Stimulated activated memory B cell treated with anti-CD40 and anti-IgM and Interleukin-4, amounts not matched to agents 10 μg/mL and 1 μg/mL and 100 μg/mL, for 72 hours (primary cell): ENCODE measurements around the gene MACROD2.
A peak's percentile ranks its signal among the peaks of the same experiment; 100 is the strongest.
"Not testable (repeated sequence)": the region's sequence is repeated elsewhere in the genome, so short reads cannot be mapped to it uniquely, and the experiment has no call there.

Source experiments
- ATAC-seq: fragments of 150-1000 bp; cut with Tn5 transposase; 2 replicates; pipeline ENCODE4 v1.10.0; 2021
- H3K27ac Mint-ChIP-seq: one replicate; pipeline ENCODE4 v1.8.0; 2022; ENCODE audit warnings: mild to moderate bottlenecking, mixed read lengths
- H3K27me3 Mint-ChIP-seq: one replicate; pipeline ENCODE4 v1.8.0; 2022; ENCODE audit warnings: mixed read lengths
- H3K36me3 Mint-ChIP-seq: one replicate; pipeline ENCODE4 v1.8.0; 2022; ENCODE audit warnings: mixed read lengths
- H3K4me1 Mint-ChIP-seq: one replicate; pipeline ENCODE4 v1.8.0; 2022; ENCODE audit warnings: mixed read lengths
- H3K4me3 Mint-ChIP-seq: one replicate; pipeline ENCODE4 v1.8.0; 2022; ENCODE audit warnings: mild to moderate bottlenecking, moderate library complexity, mixed read lengths
- H3K9me3 Mint-ChIP-seq: one replicate; pipeline ENCODE4 v1.8.0; 2022; ENCODE audit warnings: mixed read lengths

Gene MACROD2

DNA sequence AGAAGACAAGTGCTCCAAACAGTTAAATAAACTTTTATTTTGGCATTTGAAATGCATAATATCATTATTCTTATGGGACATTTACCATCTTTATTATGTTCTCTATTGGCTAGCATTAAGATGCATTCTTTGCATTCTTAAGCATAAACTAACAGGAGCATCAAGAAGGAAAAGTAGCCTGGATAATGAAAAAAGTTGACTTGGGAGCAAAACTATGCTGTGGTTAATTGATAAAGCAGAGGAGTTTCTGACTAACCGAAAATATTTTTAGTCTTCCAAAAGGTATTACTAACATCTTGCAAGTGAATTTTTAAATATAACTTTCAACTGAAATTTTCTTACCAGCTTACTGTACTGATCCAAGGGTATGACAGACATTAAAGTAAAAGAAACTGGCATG is 201.8 kb downstream of the MACROD2 start:
- Mint-ChIP-seq H3K36me3 (no peaks in the 10 kb centered on the region), H3K27ac (no peak overlapping the region), H3K4me1 (no peaks in the 10 kb centered on the region)

DNA sequence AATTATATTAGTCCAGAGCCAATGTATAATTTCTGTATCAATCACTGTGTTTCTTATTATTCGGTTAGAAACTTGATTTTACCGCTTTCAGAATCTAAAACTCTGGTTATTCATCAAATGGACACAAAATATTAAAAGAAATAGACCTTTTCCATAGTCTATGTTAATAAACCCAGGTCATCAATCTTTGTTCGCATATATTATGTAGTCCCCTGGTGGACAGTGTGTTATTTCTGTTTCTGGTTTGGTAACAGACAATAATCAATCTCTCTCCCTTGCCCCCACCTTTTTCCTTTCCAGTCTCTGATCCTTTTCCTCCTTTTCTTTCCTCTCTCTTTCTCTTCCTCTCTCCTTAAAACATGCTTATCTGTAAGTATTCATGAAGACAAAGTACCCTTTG is 203.1 kb downstream of the MACROD2 start:
- H3K4me1 Mint-ChIP-seq: no peaks in the 10 kb centered on the region
- H3K4me3 Mint-ChIP-seq: no peak overlapping the region
- ATAC-seq: no peak
- no peaks in the 10 kb centered on the region for H3K36me3 Mint-ChIP-seq
- H3K27ac Mint-ChIP-seq: no peak overlapping the region
- H3K9me3 Mint-ChIP-seq: peaks cover 4% of the 10 kb centered on the region
- H3K27me3 Mint-ChIP-seq: no peaks in the 10 kb centered on the region

More for the DNA sequence above, 201.8 kb downstream of the MACROD2 start:
- ATAC-seq: no peak
- no peak overlapping the region for H3K4me3 Mint-ChIP-seq
- H3K27me3 Mint-ChIP-seq: no peaks in the 10 kb centered on the region
- H3K9me3 Mint-ChIP-seq: peaks cover 2% of the 10 kb centered on the region

DNA sequence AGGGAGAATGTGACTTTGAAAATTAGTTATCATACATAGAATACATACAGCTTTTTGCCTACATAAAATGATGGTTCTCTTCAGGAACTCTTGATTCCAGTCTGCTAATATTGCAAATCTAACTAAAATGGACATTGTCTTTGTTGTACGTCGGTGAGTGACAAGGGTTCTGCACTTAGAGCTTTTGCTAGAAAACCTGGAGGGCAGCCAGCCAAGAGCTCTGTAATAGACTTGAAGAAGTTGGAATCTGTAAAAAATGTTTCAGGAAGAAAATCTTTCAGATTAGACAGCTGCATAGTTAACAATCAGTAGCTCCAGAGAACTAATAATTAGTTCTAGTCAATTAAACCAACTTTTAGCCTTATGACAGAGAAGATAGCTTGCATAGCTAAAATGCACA is 203.8 kb downstream of the MACROD2 start:
- no peak for ATAC-seq
- H3K4me1 Mint-ChIP-seq: no peaks in the 10 kb centered on the region
- H3K9me3 Mint-ChIP-seq: peaks cover 6% of the 10 kb centered on the region
- H3K36me3 Mint-ChIP-seq: no peaks in the 10 kb centered on the region
- H3K27ac Mint-ChIP-seq: no peak overlapping the region
- H3K27me3 Mint-ChIP-seq: no peaks in the 10 kb centered on the region
- no peak overlapping the region for H3K4me3 Mint-ChIP-seq

DNA sequence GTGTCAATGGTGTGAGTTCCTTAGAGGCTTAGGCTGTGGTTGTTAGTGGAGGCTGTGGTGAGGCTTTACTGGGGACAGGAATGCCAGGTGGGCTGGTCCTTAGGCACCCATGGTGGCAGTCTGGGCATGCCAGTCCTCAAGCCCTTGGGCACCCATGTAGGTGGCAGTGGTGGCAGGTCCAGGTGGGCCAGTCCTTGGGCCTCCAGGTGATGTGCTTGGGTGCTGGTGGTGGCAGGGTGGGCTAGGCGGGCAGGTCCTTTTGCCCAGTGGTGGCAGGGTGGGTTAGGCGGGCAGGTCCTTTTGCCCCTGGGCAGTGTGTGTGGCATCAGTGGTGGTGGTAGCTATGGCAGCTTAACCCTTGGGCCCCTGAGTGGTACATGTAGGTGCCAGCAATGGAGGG is 208.3 kb downstream of the MACROD2 start:
- ATAC-seq: peak; percentile 49
- Mint-ChIP-seq H3K27me3 (no peaks in the 10 kb centered on the region), H3K27ac (no peak overlapping the region), H3K4me1 (no peaks in the 10 kb centered on the region), H3K9me3 (peaks cover 6% of the 10 kb centered on the region), H3K36me3 (no peaks in the 10 kb centered on the region), H3K4me3 (no peak overlapping the region)

DNA sequence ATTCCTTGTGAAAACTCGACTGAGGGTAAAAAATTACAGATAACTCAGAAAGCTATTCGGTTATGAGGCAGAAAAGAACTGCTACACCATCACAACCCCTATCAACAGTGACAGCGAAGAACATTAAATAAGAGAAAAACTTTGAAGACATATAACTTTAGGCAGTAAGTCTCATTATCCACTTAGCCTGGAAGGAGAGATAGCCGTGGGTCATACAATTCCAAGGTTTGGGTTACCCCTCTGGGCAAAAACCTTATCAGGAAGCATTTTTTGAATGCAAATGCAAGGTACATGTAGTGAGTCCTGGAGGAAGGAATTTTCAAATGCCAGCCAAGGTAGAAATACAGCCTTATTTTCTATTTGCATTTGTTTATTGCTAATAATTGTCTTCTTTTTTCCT is 212.3 kb downstream of the MACROD2 start:
- no peaks in the 10 kb centered on the region for H3K4me1 Mint-ChIP-seq

DNA sequence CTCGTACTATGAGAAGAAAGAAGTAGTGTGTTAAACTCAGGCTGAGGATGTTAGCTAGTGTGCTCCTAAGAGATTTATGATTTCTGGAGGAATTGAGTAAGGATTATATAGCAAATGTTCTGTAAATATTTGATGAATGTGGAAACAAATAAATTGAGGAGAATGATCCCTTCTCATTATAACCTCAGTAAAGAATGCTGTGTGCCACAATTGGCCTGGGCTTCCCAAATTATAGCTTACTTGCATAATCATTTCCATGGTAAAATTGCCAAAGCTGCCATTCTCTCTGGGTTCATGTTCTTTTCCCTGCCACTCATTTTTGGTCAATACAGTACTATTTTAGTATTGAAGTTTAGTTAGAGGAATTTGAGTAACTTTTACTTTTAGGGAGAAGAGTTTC is 213.6 kb downstream of the MACROD2 start:
- no peak overlapping the region for H3K27ac Mint-ChIP-seq
- no peaks in the 10 kb centered on the region for H3K4me1 Mint-ChIP-seq
- H3K9me3 Mint-ChIP-seq: no peaks in the 10 kb centered on the region
- H3K27me3 Mint-ChIP-seq: no peaks in the 10 kb centered on the region
- H3K4me3 Mint-ChIP-seq: no peak overlapping the region
- ATAC-seq: no peak
- H3K36me3 Mint-ChIP-seq: no peaks in the 10 kb centered on the region

More for the DNA sequence above, 212.3 kb downstream of the MACROD2 start:
- ATAC-seq: no peak
- Mint-ChIP-seq H3K27me3 (no peaks in the 10 kb centered on the region), H3K9me3 (peaks cover 6% of the 10 kb centered on the region), H3K27ac (no peak overlapping the region), H3K4me3 (no peak overlapping the region), H3K36me3 (no peaks in the 10 kb centered on the region)

DNA sequence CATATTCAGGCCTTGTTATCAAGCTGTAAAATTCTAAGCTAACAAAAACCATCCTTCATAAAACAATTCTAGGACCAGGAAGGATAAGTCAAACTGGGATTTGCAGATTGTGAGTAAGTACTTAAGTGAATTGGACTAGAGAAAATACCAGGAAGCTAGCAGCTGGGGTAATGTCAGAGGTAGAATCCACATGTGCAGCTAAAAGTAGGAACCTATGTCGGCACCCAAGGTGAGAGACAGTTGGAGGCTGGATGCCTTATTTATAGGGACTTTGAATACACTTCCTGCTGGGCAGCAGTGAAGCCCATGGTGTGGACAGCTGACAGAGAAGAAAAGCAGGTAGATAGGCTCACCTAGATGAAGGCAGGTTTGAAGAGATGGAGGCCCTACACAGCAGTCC is 214.8 kb downstream of the MACROD2 start:
- Mint-ChIP-seq H3K9me3 (peaks cover 3% of the 10 kb centered on the region), H3K27me3 (no peaks in the 10 kb centered on the region), H3K36me3 (no peaks in the 10 kb centered on the region), H3K4me1 (no peaks in the 10 kb centered on the region), H3K27ac (no peak overlapping the region), H3K4me3 (no peak overlapping the region)
- no peak for ATAC-seq

DNA sequence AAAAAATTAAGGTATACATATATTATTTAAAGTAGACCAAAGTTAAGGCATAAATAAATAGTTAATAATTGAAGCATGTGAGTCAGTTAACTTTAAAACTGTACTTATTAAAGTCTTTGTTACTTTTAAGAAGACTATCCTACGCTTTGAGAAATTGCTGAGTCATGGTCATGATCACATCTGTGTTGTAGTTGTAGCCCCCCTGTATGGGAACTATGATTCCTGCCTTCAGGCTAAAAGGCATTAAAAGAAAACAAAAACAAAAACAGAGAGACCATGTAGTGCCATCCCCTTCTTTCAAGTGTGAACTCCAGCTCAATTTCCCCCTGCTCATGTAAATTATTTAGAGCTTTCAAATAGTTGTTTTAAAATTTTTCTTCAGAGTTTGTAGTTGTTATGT is 218.7 kb downstream of the MACROD2 start:
- no peaks in the 10 kb centered on the region for H3K36me3 Mint-ChIP-seq
- H3K27me3 Mint-ChIP-seq: no peaks in the 10 kb centered on the region
- peaks cover 6% of the 10 kb centered on the region for H3K9me3 Mint-ChIP-seq
- no peak for ATAC-seq
- no peak overlapping the region for H3K4me3 Mint-ChIP-seq
- no peaks in the 10 kb centered on the region for H3K4me1 Mint-ChIP-seq
- no peak overlapping the region for H3K27ac Mint-ChIP-seq

DNA sequence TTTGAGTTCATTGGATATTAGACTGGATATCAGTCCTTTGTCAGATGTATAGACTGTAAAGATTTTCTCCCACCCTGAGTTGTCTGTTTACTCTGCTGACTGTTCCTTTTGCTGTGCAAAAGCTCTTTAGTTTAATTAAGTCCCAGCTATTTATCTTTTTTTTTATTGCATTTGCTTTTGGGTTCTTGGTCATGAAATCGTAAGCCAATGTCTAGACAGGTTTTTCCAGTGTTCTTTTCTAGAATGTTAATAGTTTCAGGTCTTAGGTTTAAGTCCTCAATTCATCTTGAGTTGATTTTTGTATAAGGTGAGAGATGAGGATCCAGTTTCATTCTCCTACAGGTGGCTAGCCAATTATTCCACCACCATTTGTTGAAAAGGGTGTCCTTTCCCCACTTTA is 220.6 kb downstream of the MACROD2 start:
- H3K27me3 Mint-ChIP-seq, H3K27ac Mint-ChIP-seq, H3K36me3 Mint-ChIP-seq, H3K4me1 Mint-ChIP-seq, H3K4me3 Mint-ChIP-seq, ATAC-seq, H3K9me3 Mint-ChIP-seq: not testable (repeated sequence)

DNA sequence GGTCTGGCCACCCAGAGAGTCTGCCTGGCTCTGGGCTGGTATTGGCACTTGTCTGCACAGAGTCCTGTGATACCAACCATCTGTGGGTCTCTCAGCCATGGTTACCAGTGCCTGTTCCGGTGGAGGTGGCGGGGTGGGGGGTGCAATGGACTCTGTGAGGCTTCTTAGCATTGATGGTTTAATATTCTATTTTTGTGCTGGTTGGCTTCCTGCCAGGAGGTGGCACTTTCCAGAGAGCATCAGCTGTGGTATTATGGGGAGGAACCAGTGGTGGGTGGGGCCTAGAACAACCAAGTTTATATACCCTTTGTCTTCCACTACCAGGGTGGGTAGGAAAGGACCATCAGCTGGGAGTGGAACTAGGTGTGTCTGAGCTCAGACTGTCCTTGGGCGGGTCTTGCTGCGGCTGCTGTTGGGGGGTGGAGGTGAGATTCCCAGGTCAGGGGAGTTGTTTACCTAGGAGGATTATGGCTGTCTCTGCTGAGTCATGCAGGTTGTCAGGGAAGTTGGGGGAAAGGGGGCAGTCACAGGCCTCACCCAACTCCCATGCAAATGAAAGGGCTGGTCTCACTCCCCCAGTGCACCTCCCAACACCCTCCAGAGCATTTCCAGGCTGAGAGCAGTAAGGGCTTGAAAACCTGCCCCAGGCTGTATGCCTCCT is 224.6 kb downstream of the MACROD2 start:
- H3K27me3 Mint-ChIP-seq: no peaks in the 10 kb centered on the region
- H3K4me1 Mint-ChIP-seq: no peaks in the 10 kb centered on the region
- no peak overlapping the region for H3K4me3 Mint-ChIP-seq
- no peaks in the 10 kb centered on the region for H3K36me3 Mint-ChIP-seq
- H3K27ac Mint-ChIP-seq: no peak overlapping the region
- no peak for ATAC-seq
- peaks cover 3% of the 10 kb centered on the region for H3K9me3 Mint-ChIP-seq

DNA sequence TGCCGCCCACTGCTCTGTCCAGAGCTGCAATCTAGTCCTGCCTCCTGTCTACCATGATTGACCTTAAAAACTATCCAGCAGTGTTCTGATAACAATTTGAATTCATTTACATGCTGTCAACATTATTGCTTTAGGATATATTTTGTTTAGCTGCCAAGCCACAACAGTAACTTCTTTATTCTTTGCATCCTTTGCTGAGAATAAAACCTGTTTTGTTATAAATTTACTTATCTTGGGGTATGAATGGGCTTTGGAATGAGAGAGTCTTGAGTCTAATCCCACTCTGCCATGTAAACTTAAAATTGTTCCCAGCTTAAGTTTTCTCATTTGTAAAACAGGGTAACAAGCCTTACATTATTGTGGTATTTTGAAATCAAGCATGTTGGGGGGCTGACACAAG is 225.7 kb downstream of the MACROD2 start:
- Mint-ChIP-seq H3K9me3 (peaks cover 3% of the 10 kb centered on the region), H3K27ac (no peak overlapping the region), H3K4me1 (no peaks in the 10 kb centered on the region), H3K4me3 (no peak overlapping the region), H3K36me3 (no peaks in the 10 kb centered on the region), H3K27me3 (no peaks in the 10 kb centered on the region)
- no peak for ATAC-seq

DNA sequence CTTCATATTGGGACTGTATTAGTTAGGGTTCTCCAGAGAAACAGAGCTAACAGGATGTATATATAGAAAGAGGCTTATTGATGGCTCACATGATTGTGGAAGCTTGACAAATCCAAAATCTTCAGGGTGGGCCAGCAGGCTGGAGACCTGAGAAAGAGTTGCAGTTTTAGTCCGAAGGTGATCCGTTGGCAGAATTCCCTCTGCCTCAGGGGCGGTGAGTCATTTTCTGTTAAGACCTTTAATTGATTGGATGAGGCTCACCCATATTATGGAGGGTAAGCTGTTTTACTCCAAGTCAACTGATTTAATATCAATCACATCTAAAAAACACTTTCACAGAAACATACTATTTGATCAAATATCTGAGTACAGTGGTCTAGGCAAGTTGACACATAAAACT is 228.5 kb downstream of the MACROD2 start:
- Mint-ChIP-seq H3K4me1 (no peaks in the 10 kb centered on the region), H3K27me3 (no peaks in the 10 kb centered on the region), H3K9me3 (peaks cover 3% of the 10 kb centered on the region), H3K4me3 (no peak overlapping the region), H3K27ac (no peak overlapping the region), H3K36me3 (no peaks in the 10 kb centered on the region)
- ATAC-seq: no peak

DNA sequence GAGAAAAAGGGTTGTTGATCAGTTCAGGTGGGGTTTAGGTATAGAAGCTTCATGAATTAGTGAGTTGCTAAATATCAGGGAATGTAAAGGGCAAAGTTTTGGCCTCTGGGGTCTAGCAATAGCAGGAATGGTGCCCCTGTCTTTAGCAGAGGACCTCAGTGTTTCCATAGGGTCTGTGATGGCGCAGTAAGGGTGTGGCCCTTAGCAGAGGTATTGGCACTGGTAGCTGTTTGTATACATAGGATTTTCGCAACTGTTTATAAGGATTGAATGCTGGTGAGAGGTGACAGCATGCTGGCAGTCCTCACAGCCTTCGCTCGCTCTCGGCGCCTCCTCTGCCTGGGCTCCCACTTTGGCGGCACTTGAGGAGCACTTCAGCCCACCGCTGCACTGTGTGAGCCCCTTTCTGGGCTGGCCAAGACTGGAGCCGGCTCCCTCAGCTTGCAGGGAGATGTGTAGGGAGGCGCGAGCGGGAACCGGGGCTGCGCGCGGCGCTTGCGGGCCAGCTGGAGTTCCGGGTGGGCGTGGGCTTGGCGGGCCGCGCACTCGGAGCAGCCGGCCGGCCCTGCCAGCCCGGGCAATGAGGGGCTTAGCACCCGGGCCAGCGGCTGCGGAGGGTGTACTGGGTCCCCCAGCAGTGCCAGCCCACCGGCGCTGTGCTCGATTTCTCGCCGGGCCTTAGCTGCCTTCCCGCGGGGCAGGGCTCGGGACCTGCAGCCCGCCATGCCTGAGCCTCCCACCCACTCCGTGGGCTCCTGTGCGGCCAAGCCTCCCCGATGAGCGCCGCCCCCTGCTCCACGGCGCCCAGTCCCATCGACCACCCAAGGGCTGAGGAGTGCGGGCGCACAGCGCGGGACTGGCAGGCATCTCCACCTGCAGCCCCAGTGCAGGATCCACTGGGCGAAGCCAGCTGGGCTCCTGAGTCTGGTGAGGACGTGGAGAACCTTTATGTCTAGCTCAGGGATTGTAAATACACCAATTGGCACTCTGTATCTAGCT is 231.0 kb downstream of the MACROD2 start:
- H3K4me1 Mint-ChIP-seq, H3K27me3 Mint-ChIP-seq, H3K4me3 Mint-ChIP-seq, ATAC-seq, H3K36me3 Mint-ChIP-seq, H3K9me3 Mint-ChIP-seq, H3K27ac Mint-ChIP-seq: not testable (repeated sequence)

DNA sequence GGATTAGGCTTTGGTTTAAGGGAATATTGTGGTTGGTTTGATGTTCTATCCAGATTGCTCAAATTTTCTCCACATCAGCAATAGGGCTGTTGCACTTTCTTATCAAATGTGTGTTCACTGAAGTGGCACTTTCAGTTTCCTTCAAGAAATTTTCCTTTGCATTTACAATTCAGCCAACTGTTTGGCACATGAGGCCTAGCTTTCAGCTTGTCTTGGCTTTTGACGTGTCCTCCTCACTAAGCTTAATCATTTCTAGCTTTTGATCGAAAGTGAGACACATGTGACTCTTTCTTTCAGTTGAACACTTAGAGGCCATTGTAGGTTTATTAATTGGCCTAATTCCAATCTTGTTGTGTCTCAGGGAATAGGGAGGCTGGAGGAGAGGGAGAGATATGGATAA is 237.3 kb downstream of the MACROD2 start:
- no peak overlapping the region for H3K4me3 Mint-ChIP-seq
- no peak for ATAC-seq
- H3K27me3 Mint-ChIP-seq: no peaks in the 10 kb centered on the region
- no peaks in the 10 kb centered on the region for H3K36me3 Mint-ChIP-seq
- no peaks in the 10 kb centered on the region for H3K4me1 Mint-ChIP-seq
- peaks cover 3% of the 10 kb centered on the region for H3K9me3 Mint-ChIP-seq
- H3K27ac Mint-ChIP-seq: no peak overlapping the region

DNA sequence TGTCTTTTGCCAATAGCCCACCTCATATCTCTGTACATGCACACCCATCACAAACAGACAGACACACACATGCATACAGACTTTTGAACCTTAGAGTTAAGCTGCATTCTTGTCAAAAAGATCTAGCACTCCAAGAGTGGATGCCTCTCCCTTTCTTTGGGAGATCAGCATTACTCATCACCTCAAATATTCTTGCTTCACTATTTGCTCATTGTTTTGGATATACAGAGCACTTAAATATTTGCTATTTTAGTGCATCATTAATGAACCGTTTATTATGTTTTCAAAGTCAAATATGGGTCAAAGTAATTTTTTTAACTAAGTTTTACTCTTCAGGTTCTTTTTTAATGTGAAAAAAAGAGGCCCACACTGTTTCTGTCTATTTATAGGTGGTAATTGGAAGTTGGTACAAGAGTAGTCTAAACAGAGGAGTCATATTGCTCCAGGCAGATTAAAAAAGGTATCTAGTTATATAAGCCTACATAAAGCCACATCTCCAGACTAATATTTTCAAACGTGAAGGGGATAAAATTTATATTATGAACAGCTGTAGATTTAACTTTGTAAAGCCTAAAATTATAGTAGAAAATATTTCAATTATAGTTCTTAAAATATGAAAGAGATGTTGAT is 239.5 kb downstream of the MACROD2 start:
- no peaks in the 10 kb centered on the region for H3K27me3 Mint-ChIP-seq
- H3K4me1 Mint-ChIP-seq: no peaks in the 10 kb centered on the region
- H3K27ac Mint-ChIP-seq: no peak overlapping the region
- no peak overlapping the region for H3K4me3 Mint-ChIP-seq
- no peaks in the 10 kb centered on the region for H3K9me3 Mint-ChIP-seq
- no peak for ATAC-seq
- no peaks in the 10 kb centered on the region for H3K36me3 Mint-ChIP-seq
